ENCODE results near the gene DYRK2.

DYRK2 gene

DNA sequence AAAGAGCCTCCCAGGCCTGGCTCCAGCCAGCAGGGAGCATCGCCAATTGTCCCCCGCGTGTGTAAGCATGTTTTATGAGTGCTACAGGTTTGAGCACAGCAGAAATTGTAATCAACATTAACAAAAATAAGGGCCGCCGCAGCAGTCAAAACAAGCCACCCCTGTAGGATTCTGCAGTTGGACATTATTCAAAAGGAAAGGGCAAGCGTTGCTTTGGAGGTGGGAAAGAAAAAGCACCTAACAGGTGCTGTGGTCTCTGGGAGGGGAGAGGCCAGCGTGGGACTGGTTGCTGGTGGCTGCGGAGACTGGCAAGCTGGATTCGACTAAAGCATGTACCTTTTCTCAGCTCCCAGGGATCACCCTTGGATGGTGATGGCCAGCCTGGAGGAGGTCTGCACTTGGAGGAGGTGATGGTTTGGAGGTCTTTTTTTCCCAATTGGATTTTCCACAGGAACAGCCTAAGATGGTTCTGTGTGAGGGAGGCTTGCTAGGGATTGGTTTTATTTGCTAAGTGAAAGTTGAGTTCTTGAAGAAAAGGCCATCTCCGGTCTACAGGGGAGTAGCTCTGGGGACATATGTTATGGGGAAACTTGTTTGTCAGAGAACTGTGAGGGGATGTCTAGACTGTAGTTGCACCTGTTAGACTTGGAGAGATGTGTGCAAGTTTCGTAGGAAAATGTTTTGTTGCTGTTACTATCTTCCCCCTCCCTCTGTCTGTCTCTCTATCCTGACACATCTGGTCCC is 2.0 kb downstream of the DYRK2 start:
- TF ChIP-seq CTCF (IDR thresholded peaks at IDR 0.05; ENCODE audit: extremely low read depth, missing control alignments): no peak
- peak; percentile 55 for DNase-seq (ENCODE audit: low spot score)

DNA sequence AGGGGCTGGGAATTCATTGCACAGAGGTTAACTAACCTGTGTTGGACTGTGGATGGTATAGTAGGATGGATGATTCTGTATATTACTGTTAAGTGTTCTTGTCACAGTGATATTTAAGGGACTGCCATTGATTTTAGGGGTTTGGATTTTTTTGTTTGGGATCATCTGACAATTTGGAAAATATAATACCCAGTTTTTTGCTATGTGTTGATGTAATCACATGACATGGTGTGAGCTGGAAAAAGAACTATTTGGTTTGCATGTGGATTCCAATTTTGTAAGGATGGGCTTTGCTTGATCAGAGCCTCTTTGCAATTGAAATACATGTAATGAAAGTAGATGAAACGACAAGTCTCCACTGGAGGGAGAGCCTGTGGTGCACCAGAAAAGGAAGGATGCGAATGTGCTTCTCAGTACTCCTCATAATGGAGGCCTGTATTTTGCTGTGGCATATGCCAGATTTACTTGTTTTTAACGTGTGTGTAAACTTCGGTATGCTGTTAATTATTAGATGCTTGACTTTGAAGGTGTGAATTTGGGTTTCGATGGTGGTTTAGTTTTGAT is 2.7 kb downstream of the DYRK2 start:
- no peak for TF ChIP-seq CTCF (IDR thresholded peaks at IDR 0.05; ENCODE audit: extremely low read depth, missing control alignments)
- peak; percentile 59 for DNase-seq (ENCODE audit: low spot score)

GRCh38 chr12:67655829-67656228 is 7.3 kb downstream of the DYRK2 start:
- DNase-seq (ENCODE audit: low spot score): no peak
- TF ChIP-seq CTCF (IDR thresholded peaks at IDR 0.05; ENCODE audit: extremely low read depth, missing control alignments): no peak

- TF ChIP-seq CTCF (IDR thresholded peaks at IDR 0.05; ENCODE audit: extremely low read depth, missing control alignments): no peak
- no peak for DNase-seq (ENCODE audit: low spot score)
These were observed 7.7 kb downstream of the DYRK2 start for GRCh38 chr12:67656251-67656650.

DNA sequence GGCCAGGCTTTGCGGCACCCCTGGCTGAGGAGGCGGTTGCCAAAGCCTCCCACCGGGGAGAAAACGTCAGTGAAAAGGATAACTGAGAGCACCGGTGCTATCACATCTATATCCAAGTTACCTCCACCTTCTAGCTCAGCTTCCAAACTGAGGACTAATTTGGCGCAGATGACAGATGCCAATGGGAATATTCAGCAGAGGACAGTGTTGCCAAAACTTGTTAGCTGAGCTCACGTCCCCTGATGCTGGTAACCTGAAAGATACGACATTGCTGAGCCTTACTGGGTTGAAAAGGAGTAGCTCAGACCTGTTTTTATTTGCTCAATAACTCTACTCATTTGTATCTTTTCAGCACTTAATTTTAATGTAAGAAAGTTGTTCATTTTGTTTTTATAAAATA is 9.9 kb downstream of the DYRK2 start:
- TF ChIP-seq CTCF (IDR thresholded peaks at IDR 0.05; ENCODE audit: extremely low read depth, missing control alignments): no peak
- no peak for DNase-seq (ENCODE audit: low spot score)

- TF ChIP-seq CTCF (IDR thresholded peaks at IDR 0.05; ENCODE audit: extremely low read depth, missing control alignments): no peak
- no peak for DNase-seq (ENCODE audit: low spot score)
These were observed 10.7 kb downstream of the DYRK2 start for GRCh38 chr12:67659292-67659691.

DNA sequence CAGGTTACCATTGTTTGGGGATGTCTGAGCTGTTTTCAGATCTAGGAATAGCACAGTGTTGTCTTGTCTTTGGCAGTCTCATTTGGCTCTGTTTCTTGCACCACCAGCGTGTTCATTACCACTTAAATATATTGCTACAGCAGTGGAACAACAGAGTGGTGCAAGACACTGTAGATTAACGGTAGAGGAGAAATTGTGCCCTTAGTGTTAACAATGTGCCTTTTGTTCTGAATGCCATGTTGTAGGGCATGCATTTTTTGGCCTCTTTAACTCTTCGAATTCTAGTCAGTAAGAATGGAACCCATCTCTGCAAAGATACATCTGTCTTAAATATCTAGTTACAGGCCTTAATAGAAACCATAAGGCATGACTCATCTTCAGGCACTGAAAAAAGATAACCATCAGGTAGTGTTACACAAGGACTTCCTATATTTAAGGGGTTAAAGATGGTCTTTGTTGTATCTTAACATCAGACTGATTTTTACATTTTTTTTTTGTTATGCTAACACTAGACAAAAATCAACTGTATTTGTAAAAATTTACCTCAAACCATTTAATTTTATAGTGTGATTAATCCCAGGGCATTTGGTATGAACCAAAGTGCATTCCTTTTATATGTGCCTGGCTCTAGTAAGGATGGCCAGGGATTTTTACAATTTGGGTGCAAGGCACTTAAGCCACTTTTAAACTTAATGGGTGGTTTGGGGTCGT is 12.9 kb downstream of the DYRK2 start:
- DNase-seq (ENCODE audit: low spot score): no peak
- no peak for TF ChIP-seq CTCF (IDR thresholded peaks at IDR 0.05; ENCODE audit: extremely low read depth, missing control alignments)

All from GM20000 (cell line).